Upper lobe of left lung (tissue), 4 donors: Measurements from ENCODE around the gene CACNG1.

Source experiments
- CTCF ChIP-seq, 6 experiments: fragments of 450-650 bp in 4 of 6; fragments of 200-600 bp in 2 of 6; sonication (generic) in 2 of 6; IDR thresholded peaks; one replicate each; pipeline ENCODE4 v1.5.1; 2016 to 2019; ENCODE audit warnings: antibody characterized with exemption in 6 of 6
- EP300 ChIP-seq, 4 donors: sonication (generic); formaldehyde crosslinking; IDR thresholded peaks; one replicate each; pipeline ENCODE4 v1.5.1; 2017; ENCODE audit warnings: antibody characterized with exemption in 4 of 4, control low read depth in 2 of 4

- no peak for TF ChIP-seq CTCF (IDR thresholded peaks at IDR 0.05)
- TF ChIP-seq EP300 (IDR thresholded peaks at IDR 0.05): no peak
Measured at GRCh38 chr17:67050471-67051154, 6.3 kb downstream of the CACNG1 start.
